K562 treated with DMSO at 1 percent for 4 hours (cell line): Measurements from ENCODE around the gene CYP3A4. TPM values are rescaled to one million over a fixed set of nuclear protein-coding genes. Genes with fewer than 3 reads are reported as not detected.

Experiments
- total RNA-seq: library from RNA; unstranded; fragments of 300-600 nt; gene quantifications from 2 replicates; pipeline ENCODE4 v1.2.3, GENCODE V29; 2022; ENCODE audit not compliant: insufficient read depth

Gene CYP3A4
- not detected in 2 replicates for total RNA-seq

GRCh38 chr7:99784007-99784406, at the start of gene CYP3A4:
CYP3A4 (minus strand) TSS chr7:99784184; CDS start chr7:99784081, 103 bp downstream.

GRCh38 chr7:99734987-99735386, 49.0 kb downstream of the CYP3A4 start, which contains the start of gene CYP3A7:
CYP3A7 (minus strand) TSS chr7:99735196; CDS start chr7:99735093, 103 bp downstream.

Other genes starting within 250 kb of the CYP3A4 start
- 5.7 and 5.8 TPM in 2 replicates for gene FAM200A, start 232.1 kb downstream of the CYP3A4 start, total RNA-seq
- gene ZNF655, start 225.5 kb downstream of the CYP3A4 start, total RNA-seq, result 56.3 and 64.4 TPM in 2 replicates
- not detected in 2 replicates for gene TMEM225B, start 185.9 kb downstream of the CYP3A4 start, total RNA-seq
- 8.7 and 9.4 TPM in 2 replicates for gene ZSCAN25, start 167.2 kb downstream of the CYP3A4 start, total RNA-seq
- 2.3 and 4.0 TPM in 2 replicates for gene CYP3A5, start 104.2 kb downstream of the CYP3A4 start, total RNA-seq
- gene CYP3A7, start 49.0 kb downstream of the CYP3A4 start, total RNA-seq, result not detected in 2 replicates
- not detected in 2 replicates for gene CYP3A43, start 43.8 kb upstream of the CYP3A4 start, total RNA-seq
- not detected in 2 replicates for gene OR2AE1, start 92.8 kb upstream of the CYP3A4 start, total RNA-seq
- 35.4 and 35.7 TPM in 2 replicates for gene TRIM4, start 135.3 kb upstream of the CYP3A4 start, total RNA-seq
- not detected in 2 replicates for gene GJC3, start 145.4 kb upstream of the CYP3A4 start, total RNA-seq
- gene AZGP1, start 191.8 kb upstream of the CYP3A4 start, total RNA-seq, result not detected in 2 replicates
- gene ZKSCAN1, start 231.4 kb upstream of the CYP3A4 start, total RNA-seq, result 15.1 and 17.2 TPM in 2 replicates